Neutrophil (primary cell): ENCODE data around the gene MAPK4.

Experiments used
- H3K27ac ChIP-seq: fragments of 200-600 bp; sonication (generic); 2 replicates; pipeline ENCODE4 v1.5.1; 2016; ENCODE audit warnings: mild to moderate bottlenecking, moderate library complexity
- H3K27me3 ChIP-seq: fragments of 200-600 bp; sonication (generic); 2 replicates; pipeline ENCODE4 v1.6.0; 2016; ENCODE audit warnings: mild to moderate bottlenecking
- H3K36me3 ChIP-seq: fragments of 200-600 bp; sonication (generic); 2 replicates; pipeline ENCODE4 v1.5.1; 2017
- H3K4me1 ChIP-seq, 2 experiments: fragments of 200-600 bp in 1 of 2; sonication (generic) in 1 of 2; 1 replicate in 1 of 2; 2 replicates in 1 of 2; pipeline versions ENCODE4 v1.5.1 to v1.6.1; 2013 to 2016; ENCODE audit warnings: low read depth in 1 of 2, low read length in 1 of 2, mild to moderate bottlenecking in 1 of 2, moderate library complexity in 1 of 2; ENCODE audit not compliant: control insufficient read depth in 1 of 2, insufficient read depth in 1 of 2
- H3K4me3 ChIP-seq, 2 experiments: fragments of 200-600 bp in 1 of 2; sonication (generic) in 1 of 2; 1 replicate in 1 of 2; 2 replicates in 1 of 2; pipeline ENCODE4 v1.5.1; 2013 to 2016; ENCODE audit warnings: low read depth in 1 of 2, low read length in 1 of 2, mild to moderate bottlenecking in 1 of 2, moderate library complexity in 1 of 2
- H3K9me3 ChIP-seq: fragments of 200-600 bp; sonication (generic); 2 replicates; pipeline ENCODE4 v1.5.1; 2016
- TF ChIP-seq, protein P1 (sequence below): fragments of 200-600 bp; sonication (generic); IDR thresholded peaks from 2 replicates; pipeline ENCODE4 v1.5.1; 2016; ENCODE audit warnings: antibody characterized with exemption

The MAPK4 gene

DNA sequence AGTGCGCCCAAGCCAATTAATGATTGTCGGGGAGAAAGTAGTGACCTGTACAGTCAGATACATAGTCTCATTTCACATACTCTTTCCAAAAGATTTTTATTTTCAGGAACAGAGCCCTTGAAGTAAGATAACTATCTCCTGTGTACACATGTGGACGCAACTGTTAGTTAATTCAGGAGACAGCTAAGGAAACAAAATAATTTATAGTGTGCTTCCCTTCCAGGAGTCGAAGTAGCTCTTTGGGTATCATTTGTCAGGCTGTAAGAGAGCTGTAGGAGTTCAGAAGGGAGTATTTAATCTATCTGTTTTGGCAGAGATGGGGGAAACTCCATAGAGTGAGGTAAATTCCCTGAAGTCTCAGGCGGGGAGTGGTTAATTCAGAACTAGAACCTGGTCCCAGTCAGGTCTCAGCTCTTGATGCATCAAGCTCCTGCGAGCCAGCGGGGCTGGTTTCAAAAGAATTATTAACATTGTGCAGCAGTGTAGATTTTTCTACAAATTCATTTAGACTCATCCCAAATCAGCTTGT lies 63.0 kb downstream of the MAPK4 start:
- no peaks in the 10 kb centered on the region for H3K36me3 ChIP-seq
- TF ChIP-seq, protein P1, sequence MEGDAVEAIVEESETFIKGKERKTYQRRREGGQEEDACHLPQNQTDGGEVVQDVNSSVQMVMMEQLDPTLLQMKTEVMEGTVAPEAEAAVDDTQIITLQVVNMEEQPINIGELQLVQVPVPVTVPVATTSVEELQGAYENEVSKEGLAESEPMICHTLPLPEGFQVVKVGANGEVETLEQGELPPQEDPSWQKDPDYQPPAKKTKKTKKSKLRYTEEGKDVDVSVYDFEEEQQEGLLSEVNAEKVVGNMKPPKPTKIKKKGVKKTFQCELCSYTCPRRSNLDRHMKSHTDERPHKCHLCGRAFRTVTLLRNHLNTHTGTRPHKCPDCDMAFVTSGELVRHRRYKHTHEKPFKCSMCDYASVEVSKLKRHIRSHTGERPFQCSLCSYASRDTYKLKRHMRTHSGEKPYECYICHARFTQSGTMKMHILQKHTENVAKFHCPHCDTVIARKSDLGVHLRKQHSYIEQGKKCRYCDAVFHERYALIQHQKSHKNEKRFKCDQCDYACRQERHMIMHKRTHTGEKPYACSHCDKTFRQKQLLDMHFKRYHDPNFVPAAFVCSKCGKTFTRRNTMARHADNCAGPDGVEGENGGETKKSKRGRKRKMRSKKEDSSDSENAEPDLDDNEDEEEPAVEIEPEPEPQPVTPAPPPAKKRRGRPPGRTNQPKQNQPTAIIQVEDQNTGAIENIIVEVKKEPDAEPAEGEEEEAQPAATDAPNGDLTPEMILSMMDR: no peak
- no peak overlapping the region for H3K4me3 ChIP-seq
- no peak overlapping the region for H3K27ac ChIP-seq
- no peaks in the 10 kb centered on the region for H3K4me1 ChIP-seq
- no peaks in the 10 kb centered on the region for H3K9me3 ChIP-seq
- peaks cover 12% of the 10 kb centered on the region for H3K27me3 ChIP-seq

DNA sequence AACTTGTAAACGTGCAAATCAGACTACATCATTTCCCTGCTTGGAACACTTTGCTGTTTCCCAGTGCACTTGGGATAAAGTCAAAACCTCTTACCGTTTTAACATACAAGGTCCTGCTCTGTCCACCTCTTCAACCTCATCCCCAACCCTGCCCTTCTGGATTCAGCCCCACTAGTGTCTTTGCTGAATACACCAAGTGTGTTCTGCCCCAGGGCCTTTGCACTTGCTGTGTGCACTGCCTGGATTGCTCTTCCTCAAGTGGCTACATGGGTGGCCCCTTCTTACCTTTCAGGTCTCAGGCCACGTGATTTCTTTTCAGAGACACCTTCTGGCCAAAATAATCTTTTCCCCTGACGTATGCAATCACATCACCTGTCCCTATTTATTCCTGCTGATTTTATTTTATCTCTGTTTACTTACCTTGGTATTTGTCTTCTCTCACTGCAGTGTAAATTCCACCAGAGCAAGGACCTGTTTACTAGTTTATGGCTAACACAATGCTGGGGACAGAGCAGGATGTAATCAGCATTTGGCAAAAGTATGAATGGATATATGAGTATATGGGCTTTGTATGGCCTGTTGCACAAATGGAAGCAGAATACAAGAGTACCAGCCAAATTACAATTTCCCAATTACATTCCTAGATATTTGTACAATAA lies 63.9 kb downstream of the MAPK4 start:
- H3K9me3 ChIP-seq: no peaks in the 10 kb centered on the region
- no peaks in the 10 kb centered on the region for H3K36me3 ChIP-seq
- TF ChIP-seq, protein P1: no peak
- H3K4me3 ChIP-seq: no peak overlapping the region
- H3K4me1 ChIP-seq: no peaks in the 10 kb centered on the region
- H3K27ac ChIP-seq: no peak overlapping the region
- H3K27me3 ChIP-seq: peaks cover 12% of the 10 kb centered on the region

DNA sequence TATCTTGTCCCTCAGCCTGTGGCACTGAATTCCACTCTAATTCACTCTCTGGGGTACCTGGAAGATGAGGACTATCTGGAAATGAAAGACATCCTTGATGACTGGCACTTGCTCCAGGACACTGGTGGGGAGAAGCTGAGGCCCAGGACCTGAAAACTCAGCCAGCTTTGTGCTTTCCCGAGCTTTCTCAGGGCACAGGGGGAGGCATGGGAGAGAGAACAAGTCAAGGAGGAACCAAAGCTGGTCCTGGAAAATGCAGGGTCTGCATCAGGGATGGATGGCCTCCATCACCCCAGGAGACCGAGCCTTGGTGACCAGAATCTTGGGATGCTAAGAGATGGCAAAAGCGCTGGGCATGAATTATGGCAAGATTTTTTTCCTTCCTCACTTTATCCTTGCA lies 65.1 kb downstream of the MAPK4 start:
- no peak overlapping the region for H3K4me3 ChIP-seq
- no peaks in the 10 kb centered on the region for H3K4me1 ChIP-seq
- H3K9me3 ChIP-seq: no peaks in the 10 kb centered on the region
- no peaks in the 10 kb centered on the region for H3K36me3 ChIP-seq
- peaks cover 12% of the 10 kb centered on the region for H3K27me3 ChIP-seq
- TF ChIP-seq, protein P1: no peak
- H3K27ac ChIP-seq: no peak overlapping the region

DNA sequence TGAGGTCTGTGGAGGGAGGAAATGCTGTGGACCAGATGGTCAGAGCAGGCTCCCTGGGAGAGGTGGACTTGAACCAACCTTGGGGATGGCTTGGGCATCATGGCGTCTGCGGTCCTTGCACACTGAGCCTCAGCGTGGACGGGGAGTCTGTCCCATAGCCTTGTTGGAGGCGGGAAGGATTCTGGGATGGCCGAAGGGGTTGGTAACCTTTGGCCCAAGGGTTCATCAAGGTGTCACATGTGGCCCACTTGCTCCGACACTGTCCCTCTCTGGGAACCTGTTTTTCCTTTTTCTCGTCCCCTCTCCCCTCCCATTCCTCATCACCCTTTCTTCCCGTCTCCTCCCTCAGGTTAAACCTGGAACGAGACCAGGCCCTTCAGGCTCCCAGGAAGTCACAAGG lies 66.4 kb downstream of the MAPK4 start:
- peaks cover 12% of the 10 kb centered on the region for H3K27me3 ChIP-seq
- no peaks in the 10 kb centered on the region for H3K9me3 ChIP-seq
- TF ChIP-seq, protein P1: no peak
- H3K4me1 ChIP-seq: no peaks in the 10 kb centered on the region
- no peak overlapping the region for H3K27ac ChIP-seq
- H3K4me3 ChIP-seq: no peak overlapping the region
- H3K36me3 ChIP-seq: no peaks in the 10 kb centered on the region

DNA sequence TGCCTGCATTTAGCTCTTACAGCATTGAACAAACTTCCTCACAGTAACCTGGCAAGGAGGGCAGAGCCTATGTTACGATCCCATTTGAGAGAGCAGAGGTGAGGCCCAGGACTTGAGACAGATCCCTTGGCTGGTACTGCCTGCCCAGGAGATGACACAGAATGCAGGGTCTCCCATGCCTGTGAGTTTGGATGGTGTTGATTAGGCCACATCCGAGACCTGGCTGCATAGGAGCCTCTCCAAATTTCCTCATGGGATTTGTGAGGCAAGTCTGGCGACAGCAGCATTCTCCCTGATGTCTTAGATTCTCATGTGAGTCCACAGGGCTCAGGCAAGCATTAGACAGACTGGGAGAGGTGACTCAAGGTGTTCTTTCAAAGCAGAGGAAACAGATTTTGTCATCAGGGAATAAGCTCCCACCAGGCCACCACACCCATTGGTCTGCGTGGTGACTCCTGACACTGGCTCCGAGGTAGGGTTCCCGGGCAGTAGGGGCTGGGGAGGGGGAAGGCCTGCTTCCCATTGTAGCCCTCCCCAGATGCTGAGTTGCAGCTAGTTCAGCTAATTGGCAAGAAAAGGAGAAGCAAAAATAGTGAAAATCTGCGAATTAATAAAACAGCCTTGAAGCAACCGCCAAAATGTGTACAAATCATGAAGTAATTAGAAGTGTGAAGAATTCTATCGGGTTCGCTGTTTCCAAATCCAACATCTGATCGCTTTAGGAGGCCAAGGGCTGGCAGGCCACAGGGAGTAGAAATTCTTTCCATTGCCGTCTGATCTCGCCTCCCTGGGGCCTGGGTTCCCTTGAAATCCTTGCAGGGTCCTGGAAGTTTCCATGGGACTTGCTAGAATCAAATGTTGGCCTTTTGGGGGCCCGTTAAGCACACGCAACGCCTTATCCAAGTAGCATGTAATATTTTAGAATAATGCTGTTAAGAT lies 68.0 kb downstream of the MAPK4 start:
- H3K4me1 ChIP-seq: no peaks in the 10 kb centered on the region
- H3K36me3 ChIP-seq: no peaks in the 10 kb centered on the region
- H3K27ac ChIP-seq: no peak overlapping the region
- no peak overlapping the region for H3K4me3 ChIP-seq
- TF ChIP-seq, protein P1: no peak
- no peaks in the 10 kb centered on the region for H3K9me3 ChIP-seq
- H3K27me3 ChIP-seq: peaks cover 6% of the 10 kb centered on the region
